ENCODE measurements around the gene TM9SF2. TPM values are rescaled to one million over a fixed set of nuclear protein-coding genes. Genes with fewer than 3 reads are reported as not detected.

Gene TM9SF2
- total and polyA plus RNA-seq, 11 donors = 22.4 to 84.3 (median 68.2) TPM

GRCh38 chr13:99606324-99607066 is 105.2 kb downstream of the TM9SF2 start, which contains the start of gene CLYBL:
Gene CLYBL, plus strand, starts transcription at chr13:99606690.
- Histone ChIP-seq H3K27ac (peak within 1 kb of the TSS in 11 of 12 donors; percentile 76 to 91 (median 85)), H3K36me3 (no peaks in the 10 kb centered on the region), H3K9me3 (no peaks in the 10 kb centered on the region), H3K4me1 (peaks cover 0 to 18% (median 9%) of the 10 kb centered on the region in 12 donors), H3K27me3 (no peaks in the 10 kb centered on the region), H3K4me3 (peak within 1 kb of the TSS; percentile 43 to 90 (median 71))
- peak; percentile 35 to 91 for TF ChIP-seq POLR2A (IDR thresholded peaks at IDR 0.05)
- peak in 1 of 12 donors; percentile 11 for TF ChIP-seq CTCF (IDR thresholded peaks at IDR 0.05)
- ATAC-seq (peak; percentile 94 to 98 (median 98)), DNase-seq (peak; percentile 91 to 97 (median 93))
- intact Hi-C loops (cut with DNase I) = loop anchor here in 4 of 10 donors (2.0 to 10.0 kb wide), 5 partner anchors 102 to 162 kb away; partner anchors contain the start of gene TM9SF2 (in 2 of the 4)
- WGBS, 4 donors = 1 to 3% (median 1%) methylated on average over 42 to 73 of the region's 73 CpGs

DNA sequence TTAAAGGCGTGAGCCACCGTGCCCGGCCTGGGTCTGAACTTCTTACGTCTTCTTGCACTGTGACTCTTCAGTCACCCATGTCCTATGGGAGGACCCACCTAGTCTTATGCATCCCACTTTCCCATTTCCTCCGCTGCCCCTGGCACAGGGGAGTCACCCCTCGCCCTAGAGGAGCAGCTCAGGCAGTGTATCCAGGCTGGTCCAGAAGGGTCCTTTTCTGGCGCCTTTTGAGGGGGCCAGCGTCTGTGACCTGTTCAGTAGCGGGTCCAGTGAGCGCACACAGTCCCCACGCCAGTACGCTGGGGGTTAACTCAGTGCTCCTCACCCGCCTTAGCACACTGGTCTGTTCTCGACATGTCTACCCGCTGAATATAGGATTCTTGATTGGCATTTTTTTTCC is 107.1 kb downstream of the TM9SF2 start:
- H3K4me1 ChIP-seq = peaks cover 0 to 18% (median 9%) of the 10 kb centered on the region in 12 donors
- whole genome bisulfite sequencing, 4 donors = 93 to 96% (median 94%) methylated on average over 15 of the region's 15 CpGs
- ATAC-seq (no peak), DNase-seq (no peak)
- no peak overlapping the region for H3K4me3 ChIP-seq
- no peak overlapping the region for H3K27ac ChIP-seq
- H3K27me3 ChIP-seq = no peaks in the 10 kb centered on the region
- no peaks in the 10 kb centered on the region for H3K36me3 ChIP-seq
- H3K9me3 ChIP-seq = no peaks in the 10 kb centered on the region
- TF ChIP-seq POLR2A (IDR thresholded peaks at IDR 0.05) (no peak), CTCF (IDR thresholded peaks at IDR 0.05) (no peak)
- intact Hi-C loops (cut with DNase I) = loop anchor here in 4 of 10 donors (5.0 to 10.0 kb wide), 4 partner anchors 104 to 164 kb away; partner anchors contain the start of gene TM9SF2 (in 2 of the 4)

GRCh38 chr13:99610702-99611289 is 109.5 kb downstream of the TM9SF2 start:
- H3K36me3 ChIP-seq = no peaks in the 10 kb centered on the region
- no peak overlapping the region for H3K27ac ChIP-seq
- ATAC-seq (no peak), DNase-seq (no peak)
- H3K9me3 ChIP-seq = no peaks in the 10 kb centered on the region
- H3K4me3 ChIP-seq = no peak overlapping the region
- intact Hi-C loops (cut with DNase I) = loop anchor here in 6 of 10 donors (5.0 to 10.0 kb wide), 2 partner anchors 166 to 168 kb away; no protein-coding TSS in a partner anchor
- WGBS, 4 donors = 75 to 83% (median 81%) methylated on average over 4 of the region's 4 CpGs
- peaks cover 0 to 17% (median 5%) of the 10 kb centered on the region in 12 donors for H3K4me1 ChIP-seq
- no peak for TF ChIP-seq POLR2A (IDR thresholded peaks at IDR 0.05)
- peak in 1 of 12 donors; percentile 10 for TF ChIP-seq CTCF (IDR thresholded peaks at IDR 0.05)
- H3K27me3 ChIP-seq = no peaks in the 10 kb centered on the region

Other genes with a start within 250 kb of the TM9SF2 start
- gene GPR18, start 243.1 kb upstream of the TM9SF2 start, total RNA-seq = 1 to 10 TPM in 1 of 9 donors, under 1 TPM in 1, not detected in 7; 0.34 to 1.1 TPM
- under 1 TPM in 1 of 2 donors, not detected in 1; 0.04 TPM for gene GPR18, start 243.1 kb upstream of the TM9SF2 start, polyA plus RNA-seq
- 1 to 10 TPM in 7 of 9 donors, under 1 TPM in 2; 0.69 to 7.6 (median 1.5) TPM for gene GPR183, start 194.1 kb upstream of the TM9SF2 start, total RNA-seq
- 1 to 10 TPM in 1 of 2 donors, under 1 TPM in 1; 0.72 to 2.7 TPM for gene GPR183, start 194.1 kb upstream of the TM9SF2 start, polyA plus RNA-seq
- gene CLYBL, start 105.2 kb downstream of the TM9SF2 start, total RNA-seq = 10 to 100 TPM; 10.8 to 32.9 (median 25.0) TPM
- 10 to 100 TPM; 14.7 TPM for gene CLYBL, start 105.2 kb downstream of the TM9SF2 start, polyA plus RNA-seq

Measured in heart left ventricle (tissue), 16 donors.